Measurements from ENCODE around the gene SLC39A11. TPM values are rescaled to one million over a fixed set of nuclear protein-coding genes. Genes with fewer than 3 reads are reported as not detected.
A peak's percentile ranks its signal among the peaks of the same experiment; 100 is the strongest.

The SLC39A11 gene
- total RNA-seq, 1 donor from 2014 or later = 16.3 TPM

DNA sequence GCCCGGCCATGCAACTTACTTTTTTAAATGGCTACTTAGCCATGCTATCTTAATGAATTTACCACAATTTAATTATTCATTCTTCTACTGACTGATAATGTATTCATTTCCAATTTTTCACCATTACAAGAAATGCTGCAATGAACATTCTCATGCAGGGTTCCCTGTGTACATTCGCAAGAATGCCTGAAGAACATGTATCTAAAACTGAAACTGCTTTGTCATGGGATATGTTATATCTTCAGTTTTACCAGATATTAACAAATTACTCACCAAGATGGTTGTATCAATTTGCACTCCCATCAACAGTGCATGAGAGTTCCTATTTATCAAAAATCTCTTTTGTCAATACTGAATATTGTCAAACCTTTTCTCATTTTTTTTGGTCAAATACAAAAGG, 100.8 kb downstream of the SLC39A11 start:
- Mint-ChIP-seq H3K27me3 (ENCODE audit: unreplicated experiment) (peaks cover 7% of the 10 kb centered on the region), H3K4me1 (ENCODE audit: low read depth, unreplicated experiment) (peaks cover 14% of the 10 kb centered on the region), H3K27ac (ENCODE audit: unreplicated experiment) (no peak overlapping the region), H3K4me3 (ENCODE audit: unreplicated experiment) (no peak overlapping the region), H3K9me3 (ENCODE audit: unreplicated experiment) (peaks cover 8% of the 10 kb centered on the region), H3K36me3 (ENCODE audit: unreplicated experiment) (peaks cover 8% of the 10 kb centered on the region)
- no peak for DNase-seq
- TF ChIP-seq, protein P1, sequence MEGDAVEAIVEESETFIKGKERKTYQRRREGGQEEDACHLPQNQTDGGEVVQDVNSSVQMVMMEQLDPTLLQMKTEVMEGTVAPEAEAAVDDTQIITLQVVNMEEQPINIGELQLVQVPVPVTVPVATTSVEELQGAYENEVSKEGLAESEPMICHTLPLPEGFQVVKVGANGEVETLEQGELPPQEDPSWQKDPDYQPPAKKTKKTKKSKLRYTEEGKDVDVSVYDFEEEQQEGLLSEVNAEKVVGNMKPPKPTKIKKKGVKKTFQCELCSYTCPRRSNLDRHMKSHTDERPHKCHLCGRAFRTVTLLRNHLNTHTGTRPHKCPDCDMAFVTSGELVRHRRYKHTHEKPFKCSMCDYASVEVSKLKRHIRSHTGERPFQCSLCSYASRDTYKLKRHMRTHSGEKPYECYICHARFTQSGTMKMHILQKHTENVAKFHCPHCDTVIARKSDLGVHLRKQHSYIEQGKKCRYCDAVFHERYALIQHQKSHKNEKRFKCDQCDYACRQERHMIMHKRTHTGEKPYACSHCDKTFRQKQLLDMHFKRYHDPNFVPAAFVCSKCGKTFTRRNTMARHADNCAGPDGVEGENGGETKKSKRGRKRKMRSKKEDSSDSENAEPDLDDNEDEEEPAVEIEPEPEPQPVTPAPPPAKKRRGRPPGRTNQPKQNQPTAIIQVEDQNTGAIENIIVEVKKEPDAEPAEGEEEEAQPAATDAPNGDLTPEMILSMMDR (IDR thresholded peaks at IDR 0.05; ENCODE audit: partially characterized antibody, unreplicated experiment) = no peak

- no peak for DNase-seq
- TF ChIP-seq, protein P1 (IDR thresholded peaks at IDR 0.05; ENCODE audit: partially characterized antibody, unreplicated experiment) = no peak
- Mint-ChIP-seq H3K4me3 (ENCODE audit: unreplicated experiment) (no peak overlapping the region), H3K9me3 (ENCODE audit: unreplicated experiment) (peaks cover 6% of the 10 kb centered on the region), H3K27ac (ENCODE audit: unreplicated experiment) (no peak overlapping the region), H3K4me1 (ENCODE audit: low read depth, unreplicated experiment) (peaks cover 16% of the 10 kb centered on the region), H3K36me3 (ENCODE audit: unreplicated experiment) (no peaks in the 10 kb centered on the region), H3K27me3 (ENCODE audit: unreplicated experiment) (no peaks in the 10 kb centered on the region)
Observed at GRCh38 chr17:72989074-72989610, 103.3 kb downstream of the SLC39A11 start.

GRCh38 chr17:72988451-72988850, 104.0 kb downstream of the SLC39A11 start:
- DNase-seq = no peak
- TF ChIP-seq, protein P1 (IDR thresholded peaks at IDR 0.05; ENCODE audit: partially characterized antibody, unreplicated experiment) = no peak
- Mint-ChIP-seq H3K4me1 (ENCODE audit: low read depth, unreplicated experiment) (peaks cover 20% of the 10 kb centered on the region), H3K27ac (ENCODE audit: unreplicated experiment) (no peak overlapping the region), H3K36me3 (ENCODE audit: unreplicated experiment) (no peaks in the 10 kb centered on the region), H3K9me3 (ENCODE audit: unreplicated experiment) (peaks cover 7% of the 10 kb centered on the region), H3K27me3 (ENCODE audit: unreplicated experiment) (no peaks in the 10 kb centered on the region), H3K4me3 (ENCODE audit: unreplicated experiment) (no peak overlapping the region)

DNA sequence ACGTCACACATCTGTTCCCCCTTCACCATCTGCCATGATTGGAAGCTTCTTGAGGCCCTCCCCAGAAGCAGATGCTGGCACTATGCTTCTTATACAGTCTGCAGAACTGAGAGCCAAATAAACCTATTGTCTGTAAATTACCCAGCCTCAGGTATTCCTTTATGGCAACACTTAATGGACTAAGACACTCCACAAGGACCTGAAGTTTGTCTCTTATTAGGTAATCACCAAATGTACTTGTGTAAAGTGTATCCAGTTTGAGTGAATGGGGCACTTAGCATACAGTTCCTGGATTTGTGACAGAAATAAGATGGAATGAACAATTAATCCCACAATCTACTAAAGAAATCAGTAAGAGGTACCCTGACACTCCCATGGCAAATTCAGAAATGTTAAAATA, 105.3 kb downstream of the SLC39A11 start:
- DNase-seq = no peak
- H3K4me1 Mint-ChIP-seq (ENCODE audit: low read depth, unreplicated experiment) = peaks cover 15% of the 10 kb centered on the region
- no peaks in the 10 kb centered on the region for H3K27me3 Mint-ChIP-seq (ENCODE audit: unreplicated experiment)
- TF ChIP-seq, protein P1 (IDR thresholded peaks at IDR 0.05; ENCODE audit: partially characterized antibody, unreplicated experiment) = no peak
- H3K9me3 Mint-ChIP-seq (ENCODE audit: unreplicated experiment) = peaks cover 7% of the 10 kb centered on the region
- H3K4me3 Mint-ChIP-seq (ENCODE audit: unreplicated experiment) = no peak overlapping the region
- peak overlapping the region; percentile 70 for H3K27ac Mint-ChIP-seq (ENCODE audit: unreplicated experiment)
- H3K36me3 Mint-ChIP-seq (ENCODE audit: unreplicated experiment) = no peaks in the 10 kb centered on the region

DNA sequence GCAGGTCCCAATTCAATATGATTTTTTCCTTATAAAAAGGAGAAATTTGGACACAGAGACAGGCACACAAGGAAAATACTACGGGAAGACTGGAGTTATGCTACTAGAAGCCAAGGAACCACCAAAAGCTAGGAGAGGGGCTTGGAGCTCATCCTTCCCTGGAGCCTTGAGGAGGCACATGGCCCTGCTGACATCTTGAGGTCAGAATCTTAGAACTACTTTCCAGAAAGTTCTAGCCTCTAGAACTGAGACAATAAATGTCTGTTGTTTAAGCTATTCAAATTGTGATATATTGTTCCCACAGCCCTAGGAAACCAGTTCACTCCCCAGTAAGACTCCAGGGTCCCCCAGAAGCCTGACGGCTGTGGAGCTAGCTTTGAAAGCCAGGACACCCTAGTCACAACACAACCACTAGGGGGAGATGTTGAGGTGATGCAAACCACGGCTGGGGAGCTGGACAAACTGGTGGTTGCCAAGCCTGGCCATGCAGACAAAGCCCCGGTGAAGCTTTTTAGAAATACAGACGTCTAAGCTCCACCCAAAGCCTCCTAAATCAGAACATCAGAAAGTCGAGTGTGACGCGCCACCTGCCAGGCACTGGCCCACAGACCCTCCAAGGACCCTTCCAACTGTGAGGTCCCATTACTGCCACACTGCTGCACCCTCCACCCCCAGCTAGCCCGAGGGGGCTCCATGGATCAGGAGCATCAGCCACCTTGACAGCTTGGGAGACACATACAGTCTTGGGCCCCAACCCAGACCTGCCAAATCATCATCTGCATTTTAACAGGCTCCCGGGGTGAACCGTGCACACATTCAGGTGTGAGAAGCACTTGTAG, 106.4 kb downstream of the SLC39A11 start:
- H3K4me1 Mint-ChIP-seq (ENCODE audit: low read depth, unreplicated experiment) = peaks cover 15% of the 10 kb centered on the region
- no peaks in the 10 kb centered on the region for H3K27me3 Mint-ChIP-seq (ENCODE audit: unreplicated experiment)
- TF ChIP-seq, protein P1 (IDR thresholded peaks at IDR 0.05; ENCODE audit: partially characterized antibody, unreplicated experiment) = peak; percentile 91
- peak; percentile 75 for DNase-seq
- peaks cover 7% of the 10 kb centered on the region for H3K9me3 Mint-ChIP-seq (ENCODE audit: unreplicated experiment)
- H3K4me3 Mint-ChIP-seq (ENCODE audit: unreplicated experiment) = no peak overlapping the region
- H3K27ac Mint-ChIP-seq (ENCODE audit: unreplicated experiment) = peak overlapping the region; percentile 70
- no peaks in the 10 kb centered on the region for H3K36me3 Mint-ChIP-seq (ENCODE audit: unreplicated experiment)
